ES-I3 (cell line): Measurements from ENCODE around the gene GPR137C.

Source experiments
- H3K36me3 ChIP-seq: 2 replicates; pipeline ENCODE4 v1.6.1; 2013; ENCODE audit warnings: mild to moderate bottlenecking, low read length, control low read depth, moderate library complexity; ENCODE audit not compliant: insufficient read depth
- H3K4me1 ChIP-seq: 2 replicates; pipeline ENCODE4 v1.6.1; 2013; ENCODE audit warnings: mild to moderate bottlenecking, control low read depth, low read length; ENCODE audit not compliant: insufficient read depth
- H3K9ac ChIP-seq: 2 replicates; pipeline ENCODE4 v1.6.1; 2013; ENCODE audit warnings: low read depth, mild to moderate bottlenecking, low read length, moderate library complexity
- H3K9me3 ChIP-seq: 2 replicates; pipeline ENCODE4 v1.6.1; 2013; ENCODE audit warnings: mild to moderate bottlenecking, low read length, moderate library complexity; ENCODE audit not compliant: control insufficient read depth, insufficient read depth

The GPR137C gene

DNA sequence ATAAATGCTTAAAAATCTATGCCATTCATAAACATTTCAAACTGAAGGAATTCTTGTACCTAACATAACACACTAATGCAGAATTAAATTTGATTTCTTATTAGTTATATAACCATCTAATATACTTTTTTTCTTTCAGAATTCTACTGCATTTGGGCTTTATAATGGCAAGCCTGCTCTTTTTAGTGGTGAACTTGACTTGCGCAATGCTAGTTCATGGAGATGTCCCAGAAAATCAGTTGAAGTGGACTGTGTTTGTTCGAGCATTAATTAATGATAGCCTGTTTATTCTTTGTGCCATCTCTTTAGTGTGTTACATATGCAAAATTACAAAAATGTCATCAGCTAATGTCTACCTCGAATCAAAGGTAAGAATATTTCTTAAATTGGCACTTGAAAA lies 47.3 kb downstream of the GPR137C start:
- H3K9me3 ChIP-seq, result no peaks in the 10 kb centered on the region
- H3K36me3 ChIP-seq, result no peaks in the 10 kb centered on the region
- no peak overlapping the region for H3K9ac ChIP-seq
- H3K4me1 ChIP-seq, result no peaks in the 10 kb centered on the region

DNA sequence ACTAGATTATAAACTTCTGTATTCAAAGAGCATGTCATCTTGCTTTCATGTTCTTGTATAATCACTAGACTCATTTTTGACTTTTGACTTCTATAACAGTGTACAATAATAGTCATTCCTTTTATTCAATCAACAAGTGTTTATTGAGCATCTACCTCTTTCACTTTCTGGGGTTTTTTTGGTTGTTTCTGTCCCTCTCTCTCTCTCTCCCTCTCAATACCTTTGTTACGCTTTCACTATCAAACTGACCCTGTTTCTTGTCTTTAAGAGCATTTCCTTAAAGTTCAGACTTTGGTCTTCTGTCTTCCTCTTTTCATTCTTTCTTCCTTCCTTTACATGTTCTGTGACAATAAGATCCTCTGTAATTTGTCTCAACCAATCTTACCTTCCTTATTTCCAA lies 49.5 kb downstream of the GPR137C start:
- Histone ChIP-seq H3K4me1 (no peaks in the 10 kb centered on the region), H3K9me3 (no peaks in the 10 kb centered on the region), H3K9ac (no peak overlapping the region), H3K36me3 (no peaks in the 10 kb centered on the region)

DNA sequence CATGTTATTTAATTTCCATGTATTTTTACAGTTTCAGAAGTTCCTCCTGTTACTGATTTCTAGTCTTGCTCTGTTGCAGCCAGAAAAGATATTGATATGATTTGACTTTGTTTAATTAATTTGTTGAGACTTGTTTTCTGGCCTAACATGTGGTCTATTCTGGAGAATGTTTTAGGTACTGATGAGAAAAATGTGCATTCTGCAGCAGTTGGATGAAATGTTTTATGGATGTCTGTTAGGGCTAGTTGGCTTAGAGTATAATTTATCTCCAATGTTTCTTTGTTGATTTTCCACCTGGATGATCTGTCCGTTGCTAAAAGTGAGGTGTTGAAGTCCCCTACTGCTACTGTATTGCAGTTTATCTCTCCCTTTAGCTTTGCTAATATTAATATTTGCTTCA lies 54.4 kb downstream of the GPR137C start:
- H3K9ac ChIP-seq, result no peak overlapping the region
- H3K9me3 ChIP-seq, result no peaks in the 10 kb centered on the region
- no peaks in the 10 kb centered on the region for H3K36me3 ChIP-seq
- no peaks in the 10 kb centered on the region for H3K4me1 ChIP-seq

DNA sequence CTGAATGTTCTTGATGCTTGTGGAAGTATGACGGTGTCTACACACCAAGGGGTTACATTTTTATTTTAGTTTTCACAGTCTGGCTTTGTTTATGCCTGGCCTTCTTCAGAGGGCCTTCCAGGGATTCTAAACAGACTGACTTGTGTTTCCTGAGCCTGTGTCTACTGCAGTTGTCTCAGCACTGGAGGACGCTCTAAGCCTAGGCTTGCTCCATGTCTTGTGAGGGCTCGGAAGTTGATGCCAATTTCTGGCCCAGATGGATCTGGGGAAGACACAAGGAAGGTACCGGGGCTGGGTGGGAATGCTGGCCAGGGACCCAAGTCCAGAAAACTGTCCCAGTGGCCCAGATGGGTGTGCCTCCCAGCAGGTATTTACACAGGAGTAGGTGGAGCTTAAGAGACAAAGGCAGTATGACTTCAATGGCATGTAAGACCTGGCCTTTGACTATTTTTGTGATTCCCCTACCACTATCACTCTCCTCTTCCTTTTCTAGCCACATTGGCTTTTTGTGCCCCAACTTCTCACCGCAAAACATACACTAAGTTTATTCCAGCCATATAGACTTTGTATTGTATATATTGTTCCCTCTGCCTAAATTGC lies 56.9 kb downstream of the GPR137C start:
- H3K9ac ChIP-seq, result no peak overlapping the region
- H3K4me1 ChIP-seq, result no peaks in the 10 kb centered on the region
- H3K9me3 ChIP-seq, result no peaks in the 10 kb centered on the region
- no peaks in the 10 kb centered on the region for H3K36me3 ChIP-seq

DNA sequence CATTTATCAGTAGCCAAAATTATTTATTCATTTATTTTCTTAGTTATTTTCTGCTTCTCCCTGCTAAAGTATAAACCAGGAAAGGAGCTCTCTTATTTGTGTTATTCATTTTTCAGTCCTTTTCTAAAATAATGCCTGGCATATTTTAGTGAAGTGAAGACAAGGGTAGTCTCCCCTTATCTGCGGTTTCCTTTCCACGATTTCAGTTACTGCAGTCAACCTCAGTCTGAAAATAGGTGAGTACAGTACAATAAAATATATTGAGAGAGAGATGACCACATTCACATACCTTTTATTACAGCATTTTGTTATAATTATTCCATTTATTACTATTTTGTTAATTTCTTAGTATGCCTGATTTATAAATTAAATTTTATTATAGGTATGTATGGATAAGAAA lies 57.6 kb downstream of the GPR137C start:
- Histone ChIP-seq H3K36me3 (no peaks in the 10 kb centered on the region), H3K4me1 (no peaks in the 10 kb centered on the region), H3K9me3 (no peaks in the 10 kb centered on the region), H3K9ac (no peak overlapping the region)

DNA sequence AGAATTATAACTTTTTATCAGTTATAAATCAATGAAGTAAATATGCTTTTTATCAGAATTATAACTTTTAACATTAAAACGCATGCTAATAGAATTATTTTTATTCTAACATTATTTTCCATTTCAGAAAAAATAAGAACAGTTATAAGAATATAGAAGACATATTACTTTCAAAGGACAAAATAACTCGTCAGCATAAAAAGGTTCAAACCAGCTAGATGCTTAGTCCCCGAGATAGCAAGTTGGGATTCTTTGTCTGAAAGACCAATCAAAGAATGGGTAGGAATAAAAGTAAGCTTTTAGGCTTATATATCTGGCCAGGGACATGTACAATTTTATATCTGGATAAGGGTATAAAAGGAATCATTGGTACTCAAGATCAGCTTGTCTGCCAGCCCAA lies 66.0 kb downstream of the GPR137C start:
- no peaks in the 10 kb centered on the region for H3K36me3 ChIP-seq
- H3K4me1 ChIP-seq, result no peaks in the 10 kb centered on the region
- no peak overlapping the region for H3K9ac ChIP-seq
- H3K9me3 ChIP-seq, result no peaks in the 10 kb centered on the region

DNA sequence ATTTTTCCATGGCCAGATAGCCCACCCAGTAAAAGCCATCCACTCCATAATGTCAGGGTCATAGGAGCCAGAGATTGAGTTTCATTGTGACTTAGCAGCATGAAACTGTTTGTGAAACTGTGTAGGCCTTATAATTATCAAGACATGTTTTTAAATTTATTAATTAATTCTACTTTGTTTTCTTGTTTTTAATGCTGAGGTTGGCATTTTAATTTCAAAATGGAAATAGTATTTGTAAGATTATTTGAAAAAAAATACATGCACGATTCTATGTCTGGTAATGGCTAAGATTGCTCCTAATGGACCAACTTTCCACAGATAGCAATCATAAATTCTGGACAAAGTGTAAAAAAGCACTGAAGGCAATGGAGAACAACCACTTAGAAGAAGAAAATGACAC lies 67.1 kb downstream of the GPR137C start:
- Histone ChIP-seq H3K9me3 (no peaks in the 10 kb centered on the region), H3K9ac (no peak overlapping the region), H3K36me3 (no peaks in the 10 kb centered on the region), H3K4me1 (no peaks in the 10 kb centered on the region)

DNA sequence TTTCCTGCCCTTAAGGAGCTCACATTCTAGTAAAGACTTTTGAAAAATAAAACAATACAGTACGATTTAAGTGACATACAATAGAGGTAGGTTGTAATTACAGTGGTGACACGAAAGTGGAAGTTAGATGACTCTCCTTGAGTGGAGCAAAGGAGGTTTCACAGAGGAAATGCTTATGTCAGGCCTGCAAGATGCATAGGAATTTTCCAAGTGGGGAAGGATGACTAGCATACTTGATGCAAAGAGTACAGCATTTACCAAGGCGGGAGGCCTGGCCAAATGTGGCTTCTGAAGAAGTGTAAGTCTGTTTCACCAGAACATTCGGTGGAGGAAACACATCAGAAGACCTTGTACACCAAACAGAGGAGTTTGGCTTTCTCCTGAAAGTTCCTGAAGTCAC lies 87.5 kb downstream of the GPR137C start:
- H3K4me1 ChIP-seq, result no peaks in the 10 kb centered on the region
- no peak overlapping the region for H3K9ac ChIP-seq
- no peaks in the 10 kb centered on the region for H3K36me3 ChIP-seq
- H3K9me3 ChIP-seq, result peaks cover 6% of the 10 kb centered on the region

DNA sequence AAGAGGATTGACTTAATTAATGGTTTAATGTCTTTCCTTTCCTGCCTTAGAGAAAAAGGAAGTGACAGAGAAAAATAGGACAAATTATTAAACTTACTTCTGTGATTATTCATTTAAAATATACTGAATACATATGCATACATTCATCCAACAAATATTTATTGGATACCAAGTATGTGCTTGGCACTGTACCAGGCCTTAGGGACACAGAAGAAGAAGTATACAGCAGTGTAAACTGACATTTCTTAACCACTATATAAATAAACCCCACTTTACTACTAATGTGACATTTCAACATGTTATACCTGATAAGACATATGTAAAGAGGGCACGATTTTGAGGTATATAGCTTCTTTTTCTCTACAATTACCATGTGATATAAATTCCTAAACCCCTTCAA lies 89.1 kb downstream of the GPR137C start:
- Histone ChIP-seq H3K9ac (no peak overlapping the region), H3K9me3 (peaks cover 6% of the 10 kb centered on the region), H3K36me3 (no peaks in the 10 kb centered on the region), H3K4me1 (no peaks in the 10 kb centered on the region)

DNA sequence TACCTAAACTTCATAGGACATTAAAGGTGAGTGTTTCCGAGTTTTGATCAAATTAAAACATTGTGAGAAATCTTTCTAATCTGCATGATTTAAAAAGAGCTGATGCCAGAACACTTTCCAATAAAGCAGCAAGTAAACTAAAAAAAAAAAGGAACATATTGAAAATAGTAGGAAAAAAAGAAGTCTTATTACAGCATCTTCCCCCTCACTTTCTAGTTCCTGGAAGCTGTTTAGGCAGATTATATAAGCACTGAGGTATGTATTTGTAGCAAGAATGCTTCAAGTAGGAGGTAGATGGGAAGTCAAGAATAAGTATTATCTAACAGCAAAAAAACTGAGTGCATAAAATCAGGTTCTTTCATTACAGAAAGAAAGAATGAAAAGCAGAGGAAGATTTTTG lies 96.9 kb downstream of the GPR137C start:
- no peaks in the 10 kb centered on the region for H3K36me3 ChIP-seq
- H3K9me3 ChIP-seq, result no peaks in the 10 kb centered on the region
- no peak overlapping the region for H3K9ac ChIP-seq
- no peaks in the 10 kb centered on the region for H3K4me1 ChIP-seq

DNA sequence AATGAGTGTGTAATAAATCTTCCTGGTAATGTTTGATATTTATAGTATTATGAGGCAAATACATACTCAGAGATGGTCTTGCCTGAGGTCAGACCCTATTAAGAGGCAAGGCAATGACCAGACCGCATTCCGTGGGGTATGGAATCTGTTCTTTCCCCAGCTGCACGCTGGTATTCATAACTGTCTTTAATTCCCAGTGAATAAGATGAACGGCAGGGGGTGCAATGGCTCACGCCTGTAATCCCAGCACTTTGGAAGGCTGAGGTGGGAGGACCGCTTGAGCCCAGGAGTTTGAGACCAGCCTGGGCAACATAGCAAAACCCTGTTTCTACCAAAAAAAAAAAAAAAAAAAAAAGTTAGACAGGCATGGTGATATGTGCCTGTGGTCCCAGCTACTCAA lies 98.1 kb downstream of the GPR137C start:
- no peaks in the 10 kb centered on the region for H3K9me3 ChIP-seq
- H3K4me1 ChIP-seq, result no peaks in the 10 kb centered on the region
- no peak overlapping the region for H3K9ac ChIP-seq
- no peaks in the 10 kb centered on the region for H3K36me3 ChIP-seq

DNA sequence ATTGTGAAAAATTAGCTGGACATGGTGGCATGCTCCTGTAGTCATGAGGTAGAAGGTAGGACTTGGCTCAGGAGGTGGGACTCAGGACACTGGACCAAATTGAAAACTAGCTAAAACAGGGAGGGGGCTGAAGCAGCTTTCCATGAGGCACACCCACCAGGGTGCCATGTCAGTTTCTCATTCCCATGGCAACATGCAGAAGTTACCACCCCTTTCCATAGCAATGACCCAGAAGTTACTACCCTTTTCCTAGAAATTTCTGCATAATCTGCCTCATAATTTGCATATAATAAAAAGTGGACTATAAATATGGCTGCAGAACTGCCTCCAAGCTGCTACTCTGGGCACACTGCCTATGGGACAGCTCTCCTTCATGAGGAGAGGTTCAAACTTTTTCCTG lies 104.3 kb downstream of the GPR137C start:
- Histone ChIP-seq H3K4me1 (no peaks in the 10 kb centered on the region), H3K9ac (no peak overlapping the region), H3K9me3 (no peaks in the 10 kb centered on the region), H3K36me3 (no peaks in the 10 kb centered on the region)

DNA sequence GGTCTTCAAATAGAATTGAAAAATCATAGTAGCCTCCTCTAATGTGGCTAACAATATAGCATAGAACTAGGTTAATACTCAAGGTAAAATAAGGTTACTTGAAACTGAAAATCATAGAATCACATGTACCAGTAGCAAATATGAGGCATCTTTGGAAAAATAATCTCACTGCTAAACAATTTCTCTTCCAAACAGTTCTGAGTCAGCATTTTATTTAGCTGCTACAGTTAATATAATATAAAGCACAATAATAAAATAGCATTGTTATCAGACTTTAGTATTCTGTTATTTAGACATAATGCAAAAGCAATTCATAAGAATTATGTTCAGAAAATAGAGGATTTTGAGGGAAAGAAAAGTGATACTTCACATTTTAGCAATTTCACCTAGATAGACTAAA lies 107.7 kb downstream of the GPR137C start:
- no peaks in the 10 kb centered on the region for H3K9me3 ChIP-seq
- H3K4me1 ChIP-seq, result peaks cover 5% of the 10 kb centered on the region; the same call in 1 of the 2 replicates
- H3K9ac ChIP-seq, result no peak overlapping the region
- H3K36me3 ChIP-seq, result no peaks in the 10 kb centered on the region

DNA sequence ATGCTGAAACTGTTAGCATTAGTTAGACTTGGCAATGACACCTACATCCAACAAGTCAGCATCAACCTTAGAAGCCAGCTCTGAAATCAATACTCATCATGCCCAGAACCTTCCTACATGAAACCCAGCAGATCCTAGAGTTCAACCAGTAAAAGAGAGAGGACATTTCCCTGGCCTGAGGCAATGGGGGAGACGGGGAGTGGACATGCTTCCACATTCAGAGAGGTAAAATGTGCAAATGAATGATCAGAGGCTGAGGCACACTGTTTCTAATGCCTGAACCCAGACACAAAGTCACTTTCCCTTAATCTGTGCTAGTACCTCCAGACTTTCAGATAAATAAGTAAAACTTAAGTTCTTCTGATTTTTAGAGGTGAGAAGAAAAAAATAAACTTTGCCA lies 108.2 kb downstream of the GPR137C start:
- no peaks in the 10 kb centered on the region; the same call in 1 of the 2 replicates for H3K36me3 ChIP-seq
- H3K4me1 ChIP-seq, result peaks cover 5% of the 10 kb centered on the region; the same call in 1 of the 2 replicates
- H3K9me3 ChIP-seq, result no peaks in the 10 kb centered on the region
- no peak overlapping the region for H3K9ac ChIP-seq

DNA sequence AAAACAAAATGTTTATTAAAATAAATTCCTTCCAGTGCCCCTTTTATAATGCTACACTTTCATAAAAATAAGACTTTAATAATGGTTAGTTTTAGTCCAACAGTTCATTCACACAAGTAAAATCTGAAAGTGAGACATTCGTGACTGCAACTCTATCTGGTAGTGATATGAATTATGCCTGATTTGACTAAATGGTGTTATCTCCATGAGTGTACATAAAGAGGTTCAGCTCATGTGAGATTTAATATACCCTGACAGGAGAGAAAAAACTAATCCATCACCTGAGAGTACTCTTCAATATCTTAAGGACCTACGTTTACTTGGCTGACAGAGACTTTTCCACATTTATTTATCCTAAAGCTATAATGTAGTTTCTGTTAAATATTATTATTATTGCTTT lies 108.7 kb downstream of the GPR137C start:
- Histone ChIP-seq H3K9me3 (no peaks in the 10 kb centered on the region), H3K9ac (no peak overlapping the region), H3K36me3 (no peaks in the 10 kb centered on the region; the same call in 1 of the 2 replicates)

DNA sequence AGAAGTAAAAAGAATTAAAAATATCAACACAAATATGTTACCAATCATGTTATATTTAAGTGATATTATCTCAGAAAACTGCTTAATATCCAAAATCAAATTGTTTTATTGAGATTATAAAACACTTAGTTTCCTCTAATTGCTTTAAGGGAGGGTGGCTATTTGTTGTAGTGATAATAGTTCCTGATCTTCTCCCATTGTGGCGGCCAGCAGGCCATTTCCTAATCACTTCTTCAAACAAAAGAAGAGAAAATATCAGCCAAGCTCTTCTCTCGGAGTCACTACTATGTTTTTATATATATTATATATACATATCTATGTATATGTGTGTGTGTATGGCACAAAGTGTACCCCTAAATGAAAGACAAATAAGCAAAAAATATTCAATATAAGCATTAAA lies 111.2 kb downstream of the GPR137C start:
- no peaks in the 10 kb centered on the region for H3K9me3 ChIP-seq

More for the DNA sequence above, 108.7 kb downstream of the GPR137C start:
- peaks cover 5% of the 10 kb centered on the region; the same call in 1 of the 2 replicates for H3K4me1 ChIP-seq

More for the DNA sequence above, 111.2 kb downstream of the GPR137C start:
- Histone ChIP-seq H3K4me1 (peaks cover 5% of the 10 kb centered on the region; the same call in 1 of the 2 replicates), H3K9ac (no peak overlapping the region), H3K36me3 (no peaks in the 10 kb centered on the region; the same call in 1 of the 2 replicates)
